HG03025 (cell line): Measurements from ENCODE around the gene TWSG1.
"Not testable (repeated sequence)": the region's sequence is repeated elsewhere in the genome, so short reads cannot be mapped to it uniquely, and the experiment has no call there.

Experiments used
- ATAC-seq: cut with Tn5 transposase; IDR thresholded peaks from one replicate; pipeline ENCODE4 v1.9.1; 2021; ENCODE audit warnings: mild to moderate bottlenecking, moderate library complexity; ENCODE audit not compliant: unreplicated experiment, low FRiP score

The TWSG1 gene

DNA sequence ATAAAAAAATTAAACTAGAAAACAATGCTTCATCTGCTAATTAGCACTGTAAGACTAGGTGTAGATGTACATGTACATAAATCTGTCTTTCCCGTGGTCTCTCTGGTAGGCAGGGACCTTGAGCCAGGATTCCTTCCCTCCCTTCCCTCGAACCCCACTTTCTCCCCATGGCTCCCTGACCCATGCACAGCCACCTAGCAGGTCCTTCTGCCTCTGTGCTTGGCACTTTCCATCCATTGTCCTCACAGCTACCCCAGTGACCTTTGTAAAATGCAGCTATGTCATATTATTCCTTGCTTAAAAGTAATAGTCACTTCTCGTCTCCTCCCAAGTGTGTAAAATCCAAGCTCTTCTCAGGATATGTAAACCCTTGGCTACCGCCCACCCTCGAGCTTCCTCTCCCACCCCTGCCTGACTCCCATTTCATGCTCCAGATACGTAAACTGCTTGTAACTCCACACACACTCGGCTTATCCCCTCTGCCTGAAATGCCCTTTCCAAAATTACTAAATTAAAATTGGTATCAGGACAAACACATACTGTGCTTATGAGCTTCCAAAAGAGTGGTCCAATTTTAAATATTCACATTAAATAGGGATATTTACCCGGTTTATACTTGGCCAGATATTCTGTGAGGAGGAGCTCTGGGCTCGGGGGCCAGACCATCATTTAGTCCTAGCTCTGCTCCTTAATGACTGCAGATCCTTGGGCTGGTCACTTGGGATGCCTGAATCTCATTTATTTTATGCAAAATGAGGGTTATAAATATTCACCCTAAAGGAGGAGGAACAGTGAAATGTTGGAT lies 86.7 kb downstream of the TWSG1 start:
- ATAC-seq, result no peak

DNA sequence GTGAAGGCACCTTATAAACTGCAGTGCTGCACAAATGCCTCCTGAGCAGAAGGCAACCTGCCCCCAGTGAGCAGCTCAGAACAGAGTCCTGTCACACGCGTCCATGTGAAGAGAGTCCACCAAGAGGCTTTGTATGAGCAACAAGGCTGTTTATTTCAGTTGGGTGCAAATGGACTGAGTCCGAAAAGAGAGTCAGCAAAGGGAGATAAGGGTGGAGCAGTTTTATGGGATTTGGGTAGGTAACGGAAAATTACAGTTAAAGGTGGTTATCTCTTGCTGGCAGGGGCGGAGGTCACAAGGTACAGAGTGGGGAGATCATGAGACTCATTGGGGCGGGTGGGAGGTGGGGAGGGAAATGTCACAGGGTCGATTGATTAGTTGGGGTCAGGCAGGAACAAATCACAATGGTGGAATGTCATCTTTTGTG lies 87.3 kb downstream of the TWSG1 start:
- ATAC-seq, result no peak

DNA sequence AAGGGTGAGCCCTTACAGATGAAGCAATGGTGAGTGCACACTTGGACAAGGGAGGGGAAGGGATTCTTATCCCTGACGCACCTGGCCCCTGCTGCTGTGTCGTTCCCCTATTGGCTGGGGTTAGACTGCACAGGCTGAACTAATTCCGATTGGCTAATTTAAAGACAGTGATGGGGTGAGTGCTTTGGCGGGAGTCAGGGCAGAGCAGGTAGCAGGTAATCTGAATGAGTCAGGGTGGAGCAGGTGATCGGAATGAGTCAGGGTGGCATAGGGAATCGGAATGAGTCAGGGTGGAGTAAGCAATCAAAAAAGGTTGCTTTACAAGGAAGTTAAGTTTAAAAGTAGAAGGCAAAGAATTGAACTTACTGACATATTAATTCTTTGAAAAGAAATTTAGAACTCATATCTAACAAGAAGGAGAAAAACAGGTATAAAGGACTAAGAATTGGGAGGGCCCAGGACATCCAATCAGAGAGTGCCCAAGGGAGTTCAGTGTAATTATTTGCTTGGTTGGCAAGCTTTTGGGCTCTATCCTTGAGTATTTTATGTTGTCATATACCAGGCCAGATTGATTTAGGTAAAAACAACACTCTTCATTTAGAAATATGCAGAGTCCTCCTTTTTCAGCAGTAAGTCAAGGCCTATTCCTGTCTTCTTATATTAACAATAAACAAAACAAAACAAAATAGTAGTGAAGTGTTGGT lies 88.4 kb downstream of the TWSG1 start:
- ATAC-seq, result no peak

DNA sequence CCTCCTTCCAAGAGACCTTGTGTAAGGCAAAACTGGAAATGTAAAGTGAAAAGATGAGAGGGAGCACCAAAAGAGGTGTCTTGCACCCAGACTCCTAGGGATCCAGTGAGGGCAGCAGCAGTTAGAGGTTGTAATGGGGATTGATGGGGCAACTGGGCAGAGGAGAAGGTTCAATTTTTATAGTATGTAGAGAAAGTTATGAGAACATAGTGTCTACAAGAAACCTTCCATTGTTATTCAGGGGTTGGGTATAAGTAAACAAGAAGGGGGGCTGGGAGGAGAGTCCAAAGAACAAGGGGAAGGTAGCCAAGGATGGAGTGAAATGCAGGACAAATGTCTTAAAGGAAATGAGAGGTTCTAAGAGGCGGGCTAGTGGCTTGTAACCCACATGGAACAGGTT lies 89.1 kb downstream of the TWSG1 start:
- not testable (repeated sequence) for ATAC-seq

DNA sequence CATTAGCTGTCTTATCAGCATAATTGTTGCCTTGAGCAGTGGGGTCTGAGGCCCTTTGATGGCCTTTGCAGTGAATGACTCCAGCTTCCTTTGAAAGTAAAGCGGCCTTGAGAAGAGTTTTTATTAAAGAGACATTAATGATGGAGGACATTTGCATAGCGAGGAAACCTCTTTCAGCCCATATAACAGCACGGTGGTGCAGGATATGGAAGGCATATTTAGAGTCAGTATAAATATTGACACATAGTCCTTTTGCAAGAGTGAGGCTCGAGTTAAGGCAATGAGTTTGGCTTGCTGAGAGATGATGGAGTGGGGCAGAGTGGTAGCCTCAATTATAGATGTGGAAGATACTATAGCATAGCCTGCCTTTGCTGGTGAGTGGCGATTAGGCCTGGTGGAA lies 89.7 kb downstream of the TWSG1 start:
- ATAC-seq, result not testable (repeated sequence)

DNA sequence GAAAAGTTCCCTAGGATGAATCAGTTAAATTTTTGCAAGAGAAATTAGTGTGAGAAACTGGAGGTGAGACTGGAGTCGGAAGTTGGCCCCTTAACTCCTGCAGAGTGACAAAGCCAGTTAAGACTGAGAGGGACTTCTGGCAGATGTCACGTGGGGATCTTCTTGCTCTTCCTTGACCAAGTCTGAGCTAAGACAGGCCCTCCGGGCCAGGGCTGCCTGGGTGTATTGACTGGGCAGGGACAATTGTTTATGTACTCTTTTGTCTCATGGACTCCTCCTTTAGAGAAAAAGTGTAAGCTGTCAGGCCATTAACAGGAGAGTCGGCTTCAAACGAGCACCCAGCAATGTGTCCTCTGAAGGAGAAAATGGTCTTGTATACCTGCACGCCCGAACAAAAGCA lies 92.2 kb downstream of the TWSG1 start:
- ATAC-seq, result no peak

DNA sequence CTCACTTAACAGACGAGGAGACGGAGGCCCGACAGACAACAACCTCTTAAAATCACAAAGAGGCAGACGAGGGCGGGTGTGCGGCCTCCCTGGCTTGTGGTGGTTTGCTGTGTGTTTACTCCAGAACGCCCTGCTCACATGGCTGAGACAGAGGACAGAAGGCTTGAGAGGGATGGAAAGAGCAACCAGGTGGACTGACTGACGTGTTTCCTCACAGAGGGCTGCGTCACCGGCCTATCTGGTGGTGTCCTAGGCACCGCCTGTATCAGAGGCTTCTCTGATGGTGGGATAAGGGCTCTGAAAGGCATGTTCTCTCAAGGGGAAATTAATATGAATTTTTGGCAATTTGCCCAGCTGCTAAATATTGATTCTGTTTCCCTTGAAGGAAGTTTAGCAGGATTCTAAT lies 93.7 kb downstream of the TWSG1 start:
- ATAC-seq, result no peak

DNA sequence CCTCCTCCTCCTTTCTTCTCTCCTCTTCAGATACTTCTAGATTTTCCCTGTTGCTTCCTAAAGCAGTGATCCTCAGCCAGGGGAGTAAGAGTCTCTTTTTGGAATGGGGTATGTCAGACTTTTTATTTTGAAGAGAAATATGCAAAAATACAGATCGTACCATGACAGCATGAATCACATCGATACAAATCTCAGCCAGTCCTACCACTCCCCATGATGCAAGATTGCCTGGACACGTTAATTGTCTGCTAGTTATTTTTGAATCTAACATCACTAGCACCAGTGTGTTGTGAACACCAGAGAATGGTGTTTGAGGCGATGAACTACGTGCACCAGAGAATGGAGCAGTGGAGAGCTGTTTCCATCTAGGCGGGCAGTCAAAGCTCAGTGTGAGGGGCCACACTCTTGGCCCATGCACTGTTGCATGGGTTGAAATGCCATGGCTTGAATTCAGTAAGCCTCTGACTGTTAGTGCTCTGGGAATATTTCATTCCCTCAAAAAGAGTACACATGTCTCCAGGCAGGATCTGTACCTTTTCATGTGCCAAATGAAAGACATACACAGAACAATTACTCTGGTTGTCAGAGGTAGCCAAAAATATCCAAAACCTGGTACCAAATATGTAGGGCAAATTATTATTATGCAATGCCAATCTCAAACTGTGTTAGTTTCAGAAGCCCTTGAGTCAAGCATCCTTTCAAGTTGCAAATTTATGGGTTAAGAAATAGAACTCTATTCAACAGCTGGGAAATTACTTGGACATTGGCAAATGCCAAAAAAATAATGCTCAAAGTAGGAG lies 94.5 kb downstream of the TWSG1 start:
- no peak for ATAC-seq

DNA sequence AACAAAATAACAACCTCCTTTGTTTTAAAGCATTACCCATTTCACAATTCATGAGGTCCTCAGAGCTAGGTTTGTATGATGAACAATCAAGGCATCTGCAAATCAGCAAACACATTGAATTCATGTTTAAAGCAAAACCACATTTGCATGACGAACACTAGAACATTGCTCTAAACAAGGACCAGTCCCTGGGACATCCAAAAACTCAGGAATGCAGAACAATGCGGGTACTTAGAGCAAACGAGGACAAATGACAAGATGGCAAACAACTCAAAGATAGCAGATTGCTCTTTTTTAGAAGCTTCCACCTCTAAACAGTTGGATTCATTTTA lies 95.1 kb downstream of the TWSG1 start:
- ATAC-seq, result no peak

DNA sequence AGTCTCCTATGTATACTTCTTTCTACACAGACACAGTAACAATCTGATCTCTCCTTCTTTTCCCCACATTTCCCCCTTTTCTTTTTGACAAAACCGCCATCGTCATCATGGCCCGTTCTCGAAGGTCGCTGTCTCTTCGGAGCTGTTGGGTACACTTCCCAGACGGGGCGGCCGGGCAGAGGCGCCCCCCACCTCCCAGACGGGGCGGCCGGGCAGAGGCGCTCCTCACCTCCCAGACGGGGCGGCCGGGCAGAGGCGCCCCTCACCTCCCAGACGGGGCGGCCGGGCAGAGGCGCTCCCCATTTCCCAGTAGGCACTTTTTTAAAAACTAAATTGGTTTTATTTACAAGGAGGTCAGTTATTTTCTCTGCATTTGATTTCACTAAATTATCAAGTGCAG lies 95.7 kb downstream of the TWSG1 start:
- ATAC-seq, result not testable (repeated sequence)

DNA sequence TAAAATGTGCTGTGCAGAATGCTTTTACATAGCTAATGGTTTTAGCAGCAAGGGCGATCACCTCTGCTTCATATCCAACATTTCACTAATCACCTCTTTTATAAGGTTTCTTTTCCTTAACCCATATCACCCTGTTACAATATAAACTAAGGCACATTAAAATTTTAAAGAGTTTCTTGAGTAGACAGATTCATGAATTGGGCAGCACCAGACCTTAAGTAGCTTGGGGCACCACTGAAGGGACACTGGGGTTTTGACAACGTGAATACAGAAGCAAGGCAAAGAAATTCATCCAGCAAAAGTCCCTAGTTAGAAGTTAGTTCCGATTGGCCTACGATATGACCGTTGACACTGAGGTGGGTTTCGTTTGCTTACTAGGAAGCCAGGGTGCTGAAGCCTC lies 96.7 kb downstream of the TWSG1 start:
- no peak for ATAC-seq

DNA sequence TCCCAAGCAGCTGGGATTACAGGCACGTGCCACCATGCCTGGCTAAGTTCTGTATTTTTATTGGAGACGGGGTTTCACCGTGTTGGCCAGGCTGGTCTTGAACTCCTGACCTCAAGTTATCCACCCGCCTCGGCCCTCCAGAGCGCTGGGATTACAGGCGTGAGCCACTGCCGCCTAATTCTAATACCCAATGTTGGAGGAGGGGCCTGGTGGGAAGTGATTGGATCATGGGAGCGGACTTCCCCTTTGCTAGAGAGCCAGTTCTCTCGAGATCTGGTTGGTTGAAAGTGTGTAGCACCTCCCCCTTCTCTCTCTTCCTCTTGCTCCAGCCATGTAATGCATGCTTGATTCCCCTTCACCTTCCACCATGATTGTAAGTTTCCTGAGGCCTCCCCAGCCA lies 98.5 kb downstream of the TWSG1 start:
- ATAC-seq, result not testable (repeated sequence)

DNA sequence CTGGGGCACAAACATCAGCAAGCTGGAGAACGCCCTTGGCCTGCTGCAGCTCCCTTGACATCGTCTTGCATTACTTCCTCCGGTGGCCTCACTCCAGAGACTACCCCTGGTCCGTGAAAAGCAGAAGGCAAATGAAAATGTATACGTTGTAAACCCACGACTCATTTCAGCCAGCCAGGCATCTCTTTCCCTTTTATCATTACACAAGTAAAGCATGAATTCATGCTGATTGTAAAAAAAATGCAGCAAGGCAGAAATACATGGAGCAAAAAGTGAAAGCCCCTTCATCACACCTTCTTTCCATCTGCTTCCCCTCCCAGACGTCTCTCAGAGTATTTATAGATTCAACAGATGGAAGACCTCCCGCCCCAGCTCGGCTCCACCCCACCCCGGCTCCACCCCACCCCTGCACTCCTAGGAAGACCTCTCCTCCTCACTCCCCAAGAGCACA lies 99.1 kb downstream of the TWSG1 start:
- ATAC-seq, result no peak

DNA sequence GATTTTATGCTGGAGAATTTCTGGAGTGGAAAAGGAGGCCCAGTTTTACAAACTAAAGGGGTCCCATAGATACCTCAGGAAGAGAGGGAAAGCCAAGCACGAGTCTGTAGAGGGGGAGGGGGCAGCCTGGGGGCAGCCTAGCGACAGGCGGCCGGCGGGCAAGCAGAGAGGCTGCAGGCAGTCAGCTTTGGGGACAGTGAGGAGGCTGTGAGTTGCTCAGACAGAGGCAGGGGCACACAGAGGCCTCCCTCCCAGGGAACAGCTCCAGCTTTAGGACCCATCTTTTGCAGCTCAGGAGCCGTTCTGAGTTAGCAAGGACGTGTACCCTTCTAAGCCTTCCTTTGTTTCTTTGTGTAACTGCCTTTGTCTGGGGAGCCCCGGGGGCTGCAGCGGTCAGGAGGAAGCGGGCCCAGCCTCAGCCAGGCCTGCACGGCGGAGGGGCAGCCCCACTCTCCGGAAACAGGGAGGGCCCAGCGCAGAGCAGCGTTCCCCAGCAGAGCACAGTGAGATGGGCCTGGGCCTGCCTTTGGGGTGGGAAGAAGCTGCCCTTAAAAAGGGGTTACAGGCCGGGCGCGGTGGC lies 99.6 kb downstream of the TWSG1 start:
- ATAC-seq, result no peak

DNA sequence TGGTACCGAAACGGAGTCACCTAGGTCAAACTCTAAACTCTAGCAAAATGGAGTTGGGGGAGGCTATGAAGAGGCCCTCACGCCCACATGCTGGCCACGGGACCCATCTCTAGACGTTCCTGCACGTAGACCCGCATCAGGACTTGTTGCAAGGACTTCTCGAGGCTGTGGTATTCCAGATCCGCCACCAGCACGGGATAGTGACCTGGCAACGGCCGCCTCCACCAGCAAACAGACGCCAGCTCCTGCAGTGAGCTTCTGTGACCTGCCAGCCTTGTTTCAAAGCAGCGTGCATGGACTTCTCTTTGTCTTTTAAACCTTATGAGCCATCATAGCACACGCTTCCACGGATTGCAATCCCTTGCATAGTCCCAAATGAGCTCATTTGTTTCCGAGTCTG lies 100.5 kb downstream of the TWSG1 start:
- ATAC-seq, result no peak

DNA sequence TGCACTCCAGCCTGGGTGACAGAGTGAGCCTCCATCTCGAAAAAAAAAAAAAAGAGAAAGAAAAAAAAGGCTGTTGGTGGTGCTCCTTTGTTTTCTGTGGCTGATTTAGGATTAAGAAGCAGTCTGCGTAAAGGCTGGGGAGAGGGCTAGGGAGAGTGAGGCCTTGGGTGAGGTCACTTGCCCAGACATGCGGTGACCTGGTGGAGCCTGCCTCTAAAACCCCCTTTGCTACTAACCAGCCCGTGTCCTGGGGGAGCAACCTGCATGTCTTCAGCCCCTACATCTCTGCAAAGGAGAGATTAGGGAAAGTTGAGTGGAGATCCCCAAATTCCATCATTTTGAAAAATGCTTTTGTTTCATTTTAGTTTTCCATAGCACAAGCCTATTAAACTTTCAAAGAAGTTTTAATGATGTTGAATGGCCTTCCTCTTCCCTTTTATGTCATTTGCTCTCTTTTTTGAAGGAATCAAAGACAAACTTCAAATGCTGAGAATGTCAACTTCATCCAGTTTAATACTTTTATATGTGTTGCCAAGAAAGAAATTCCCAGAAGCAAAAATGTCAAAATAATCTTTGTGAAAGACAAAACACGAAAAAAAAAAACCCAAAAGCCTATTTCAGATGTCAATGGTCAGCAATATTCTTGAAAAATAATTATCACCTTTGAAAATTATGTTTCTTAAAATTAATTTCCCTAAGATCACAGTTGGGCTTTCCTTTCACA lies 101.8 kb downstream of the TWSG1 start:
- no peak for ATAC-seq

DNA sequence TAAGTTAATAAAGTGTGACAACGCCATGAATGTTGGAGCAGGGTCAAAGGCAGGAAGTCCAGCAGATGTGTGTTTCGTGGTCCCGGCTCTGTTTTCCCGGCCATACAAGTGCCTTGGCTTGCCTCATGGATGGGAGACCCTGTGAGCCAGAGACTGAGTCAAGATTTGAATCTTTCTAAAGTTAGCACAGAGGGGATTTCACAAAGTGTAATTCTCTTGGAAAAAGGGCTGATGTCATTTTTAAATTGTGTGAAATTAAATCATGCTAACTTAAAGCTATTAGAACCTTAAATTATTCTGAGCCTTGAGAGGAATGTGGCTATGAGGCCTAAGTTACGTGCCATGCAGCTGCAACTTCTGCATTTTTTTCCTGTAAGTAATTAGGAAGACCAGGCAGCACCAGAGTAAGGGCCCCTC lies 102.5 kb downstream of the TWSG1 start:
- no peak for ATAC-seq

DNA sequence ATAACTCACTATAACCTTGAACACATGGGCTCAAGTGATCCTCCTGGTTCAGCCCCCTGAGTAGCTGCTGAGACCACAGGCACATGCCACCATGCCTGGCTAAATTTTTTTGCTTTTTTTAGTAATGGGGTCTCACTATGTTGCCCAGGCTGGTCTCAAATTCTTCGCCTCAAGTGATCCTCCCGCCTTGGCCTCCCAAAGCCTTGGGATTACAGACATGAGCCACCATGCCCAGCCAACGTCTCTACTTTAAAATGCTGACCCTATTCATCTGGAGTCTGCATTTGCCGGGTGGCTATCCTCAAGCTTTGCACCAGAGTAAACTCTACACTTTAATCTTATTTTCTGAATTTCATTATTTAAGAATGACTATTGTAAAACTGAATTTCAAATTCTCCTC lies 103.1 kb downstream of the TWSG1 start:
- ATAC-seq, result no peak

DNA sequence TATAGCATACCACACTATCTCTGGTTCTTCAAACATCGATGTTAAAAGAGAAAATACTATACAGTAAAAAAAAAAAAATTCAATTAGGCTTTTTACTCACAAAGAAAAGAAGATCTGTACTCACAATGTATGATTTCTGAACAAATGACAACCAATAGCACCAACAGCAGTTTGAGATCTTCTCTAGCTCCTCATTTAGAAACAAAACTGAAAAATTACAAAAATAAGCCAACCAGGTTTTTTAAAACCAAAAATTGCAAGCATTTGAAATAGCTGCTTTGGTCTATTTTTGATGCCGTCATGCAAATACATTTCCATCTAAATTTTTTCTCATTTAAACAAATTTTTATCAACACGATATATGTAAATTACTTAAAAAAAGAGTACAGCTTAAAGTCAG lies 106.5 kb downstream of the TWSG1 start:
- ATAC-seq, result no peak

DNA sequence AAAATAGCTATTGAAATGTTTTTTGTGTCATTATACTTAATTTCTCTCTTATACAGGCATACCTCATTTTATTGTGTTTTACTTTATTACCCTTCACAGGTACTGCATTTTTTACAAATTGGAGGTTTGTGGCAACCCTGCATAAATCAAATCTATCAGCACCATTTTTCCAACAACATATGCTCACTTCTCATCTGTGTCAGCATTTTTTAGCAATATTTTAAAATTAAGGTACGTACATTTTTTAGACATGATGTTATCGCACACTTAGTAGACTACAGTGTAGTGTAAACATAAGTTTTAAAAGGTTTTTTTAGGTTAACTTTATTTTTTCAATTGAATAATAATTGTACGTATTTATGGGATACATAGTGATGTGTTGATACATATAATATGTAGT lies 110.0 kb downstream of the TWSG1 start:
- no peak for ATAC-seq
